Stimulated activated naive CD8-positive, alpha-beta T cell treated with anti-CD3 and anti-CD28 coated beads, Interleukin-15, Interleukin-2, amounts not matched to agents 100 U/mL and 50 U/mL, for 24 hours (primary cell): ENCODE measurements around the gene TXLNA.
"Not testable (repeated sequence)": the region's sequence is repeated elsewhere in the genome, so short reads cannot be mapped to it uniquely, and the experiment has no call there.

ENCODE experiments used
- ATAC-seq: fragments of 150-1000 bp; cut with Tn5 transposase; one replicate; pipeline ENCODE4 v1.10.0; 2021
- DNase-seq: peaks from one replicate; pipeline ENCODE4 v3.0.0; 2021

TXLNA gene

GRCh38 chr1:32179443-32180185 lies at the start of gene TXLNA:
TXLNA (plus strand) TSS chr1:32179675; CDS start chr1:32180346, 671 bp downstream.
- peak; percentile 95 for DNase-seq
- ATAC-seq, result peak; percentile 89

- DNase-seq, ATAC-seq: not testable (repeated sequence)
Measured at GRCh38 chr1:32133950-32134280, 45.6 kb upstream of the TXLNA start.

GRCh38 chr1:32137111-32137510 lies 42.4 kb upstream of the TXLNA start:
- no peak for ATAC-seq
- DNase-seq, result no peak

- DNase-seq (no peak), ATAC-seq (no peak)
Measured at GRCh38 chr1:32138965-32139364, 40.5 kb upstream of the TXLNA start.

GRCh38 chr1:32142446-32143301 lies 36.8 kb upstream of the TXLNA start:
- DNase-seq, result no peak
- no peak for ATAC-seq

- DNase-seq, ATAC-seq: not testable (repeated sequence)
Measured at GRCh38 chr1:32143302-32143695, 36.2 kb upstream of the TXLNA start.

GRCh38 chr1:32144033-32144432 lies 35.4 kb upstream of the TXLNA start:
- ATAC-seq (no peak), DNase-seq (no peak)

GRCh38 chr1:32147799-32148198 lies 31.7 kb upstream of the TXLNA start:
- ATAC-seq, DNase-seq: not testable (repeated sequence)

GRCh38 chr1:32150847-32151246 lies 28.6 kb upstream of the TXLNA start:
- no peak for ATAC-seq
- DNase-seq, result no peak

GRCh38 chr1:32151319-32151787 lies 28.1 kb upstream of the TXLNA start:
- DNase-seq, result no peak
- no peak for ATAC-seq

- peak; percentile 94 for ATAC-seq
- DNase-seq, result no peak
Measured at GRCh38 chr1:32159189-32159588, 20.3 kb upstream of the TXLNA start.

- no peak for ATAC-seq
Measured at GRCh38 chr1:32163405-32163804, 16.1 kb upstream of the TXLNA start.

GRCh38 chr1:32165633-32166032 lies 13.8 kb upstream of the TXLNA start:
- DNase-seq, ATAC-seq: not testable (repeated sequence)

More at GRCh38 chr1:32163405-32163804, 16.1 kb upstream of the TXLNA start:
- no peak for DNase-seq

GRCh38 chr1:32170991-32171390 lies 8.5 kb upstream of the TXLNA start:
- DNase-seq (no peak), ATAC-seq (no peak)

- no peak for DNase-seq
Measured at GRCh38 chr1:32172621-32173245, 6.7 kb upstream of the TXLNA start.

GRCh38 chr1:32178380-32179192 lies 889 bp upstream of the TXLNA start:
- ATAC-seq (no peak), DNase-seq (no peak)

More at GRCh38 chr1:32172621-32173245, 6.7 kb upstream of the TXLNA start:
- ATAC-seq, result no peak

GRCh38 chr1:32179193-32179442 lies 357 bp upstream of the TXLNA start:
- DNase-seq (no peak), ATAC-seq (no peak)

GRCh38 chr1:32180186-32181060 lies 948 bp downstream of the TXLNA start:
- DNase-seq (peak; percentile 52), ATAC-seq (peak; percentile 26)

- DNase-seq, result no peak
- ATAC-seq, result no peak
Measured at GRCh38 chr1:32181065-32181464, 1.6 kb downstream of the TXLNA start.

- ATAC-seq (no peak), DNase-seq (no peak)
Measured at GRCh38 chr1:32181563-32181962, 2.1 kb downstream of the TXLNA start.

- DNase-seq, result no peak
- no peak for ATAC-seq
Measured at GRCh38 chr1:32182060-32182459, 2.6 kb downstream of the TXLNA start.
